Nephron progenitor cell (in vitro differentiated cells): ENCODE results near the gene CCNH.

ENCODE experiments used
- DNase-seq: peaks from one replicate; pipeline ENCODE4 v3.0.0; 2021
- H3K27ac Mint-ChIP-seq: 2 replicates; pipeline ENCODE4 v1.8.0; 2021; ENCODE audit warnings: mild to moderate bottlenecking, moderate library complexity, mixed read lengths
- H3K27me3 Mint-ChIP-seq: 2 replicates; pipeline ENCODE4 v1.8.0; 2021; ENCODE audit warnings: mild to moderate bottlenecking, low read depth, mixed read lengths; ENCODE audit not compliant: poor library complexity
- H3K36me3 Mint-ChIP-seq: 2 replicates; pipeline ENCODE4 v1.8.0; 2021; ENCODE audit warnings: low read depth, mixed read lengths
- H3K4me1 Mint-ChIP-seq: 2 replicates; pipeline ENCODE4 v1.8.0; 2021; ENCODE audit warnings: mixed read lengths
- H3K4me3 Mint-ChIP-seq: 2 replicates; pipeline ENCODE4 v1.8.0; 2021; ENCODE audit warnings: mild to moderate bottlenecking, moderate library complexity, mixed read lengths
- H3K9me3 Mint-ChIP-seq: 2 replicates; pipeline ENCODE4 v1.8.0; 2021; ENCODE audit warnings: mild to moderate bottlenecking, moderate library complexity, mixed read lengths
- TF ChIP-seq, protein P1 (sequence below): fragments of 200-600 bp; sonication (generic); IDR thresholded peaks from 2 replicates; pipeline ENCODE4 v1.5.0; 2021; ENCODE audit warnings: antibody characterized with exemption

Gene CCNH

GRCh38 chr5:87423755-87424154 lies 11.0 kb upstream of the CCNH start:
- no peak overlapping the region for H3K4me3 Mint-ChIP-seq
- no peaks in the 10 kb centered on the region for H3K27me3 Mint-ChIP-seq
- no peak for DNase-seq
- peaks cover 5% of the 10 kb centered on the region for H3K9me3 Mint-ChIP-seq
- H3K4me1 Mint-ChIP-seq, result peaks cover 7% of the 10 kb centered on the region
- TF ChIP-seq, protein P1, sequence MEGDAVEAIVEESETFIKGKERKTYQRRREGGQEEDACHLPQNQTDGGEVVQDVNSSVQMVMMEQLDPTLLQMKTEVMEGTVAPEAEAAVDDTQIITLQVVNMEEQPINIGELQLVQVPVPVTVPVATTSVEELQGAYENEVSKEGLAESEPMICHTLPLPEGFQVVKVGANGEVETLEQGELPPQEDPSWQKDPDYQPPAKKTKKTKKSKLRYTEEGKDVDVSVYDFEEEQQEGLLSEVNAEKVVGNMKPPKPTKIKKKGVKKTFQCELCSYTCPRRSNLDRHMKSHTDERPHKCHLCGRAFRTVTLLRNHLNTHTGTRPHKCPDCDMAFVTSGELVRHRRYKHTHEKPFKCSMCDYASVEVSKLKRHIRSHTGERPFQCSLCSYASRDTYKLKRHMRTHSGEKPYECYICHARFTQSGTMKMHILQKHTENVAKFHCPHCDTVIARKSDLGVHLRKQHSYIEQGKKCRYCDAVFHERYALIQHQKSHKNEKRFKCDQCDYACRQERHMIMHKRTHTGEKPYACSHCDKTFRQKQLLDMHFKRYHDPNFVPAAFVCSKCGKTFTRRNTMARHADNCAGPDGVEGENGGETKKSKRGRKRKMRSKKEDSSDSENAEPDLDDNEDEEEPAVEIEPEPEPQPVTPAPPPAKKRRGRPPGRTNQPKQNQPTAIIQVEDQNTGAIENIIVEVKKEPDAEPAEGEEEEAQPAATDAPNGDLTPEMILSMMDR, result no peak
- H3K27ac Mint-ChIP-seq, result no peak overlapping the region
- no peaks in the 10 kb centered on the region for H3K36me3 Mint-ChIP-seq

GRCh38 chr5:87421307-87421706 lies 8.6 kb upstream of the CCNH start:
- Mint-ChIP-seq H3K9me3 (no peaks in the 10 kb centered on the region), H3K27ac (no peak overlapping the region), H3K4me3 (no peak overlapping the region), H3K4me1 (peaks cover 7% of the 10 kb centered on the region), H3K36me3 (no peaks in the 10 kb centered on the region), H3K27me3 (peaks cover 4% of the 10 kb centered on the region)
- TF ChIP-seq, protein P1, result no peak
- DNase-seq, result no peak

GRCh38 chr5:87418506-87418905 lies 5.8 kb upstream of the CCNH start:
- no peaks in the 10 kb centered on the region for H3K9me3 Mint-ChIP-seq

GRCh38 chr5:87413343-87413645 lies 564 bp upstream of the CCNH start:
- Mint-ChIP-seq H3K27me3 (peaks cover 12% of the 10 kb centered on the region), H3K36me3 (peaks cover 21% of the 10 kb centered on the region), H3K4me3 (peak overlapping the region; percentile 97), H3K9me3 (no peaks in the 10 kb centered on the region), H3K4me1 (peaks cover 27% of the 10 kb centered on the region), H3K27ac (peak overlapping the region; percentile 94)
- no peak for DNase-seq
- TF ChIP-seq, protein P1, result no peak

More at GRCh38 chr5:87418506-87418905, 5.8 kb upstream of the CCNH start:
- peaks cover 8% of the 10 kb centered on the region for H3K27me3 Mint-ChIP-seq
- TF ChIP-seq, protein P1, result no peak
- no peak overlapping the region for H3K4me3 Mint-ChIP-seq
- no peak overlapping the region for H3K27ac Mint-ChIP-seq
- no peak for DNase-seq
- H3K36me3 Mint-ChIP-seq, result no peaks in the 10 kb centered on the region
- no peaks in the 10 kb centered on the region for H3K4me1 Mint-ChIP-seq

DNA sequence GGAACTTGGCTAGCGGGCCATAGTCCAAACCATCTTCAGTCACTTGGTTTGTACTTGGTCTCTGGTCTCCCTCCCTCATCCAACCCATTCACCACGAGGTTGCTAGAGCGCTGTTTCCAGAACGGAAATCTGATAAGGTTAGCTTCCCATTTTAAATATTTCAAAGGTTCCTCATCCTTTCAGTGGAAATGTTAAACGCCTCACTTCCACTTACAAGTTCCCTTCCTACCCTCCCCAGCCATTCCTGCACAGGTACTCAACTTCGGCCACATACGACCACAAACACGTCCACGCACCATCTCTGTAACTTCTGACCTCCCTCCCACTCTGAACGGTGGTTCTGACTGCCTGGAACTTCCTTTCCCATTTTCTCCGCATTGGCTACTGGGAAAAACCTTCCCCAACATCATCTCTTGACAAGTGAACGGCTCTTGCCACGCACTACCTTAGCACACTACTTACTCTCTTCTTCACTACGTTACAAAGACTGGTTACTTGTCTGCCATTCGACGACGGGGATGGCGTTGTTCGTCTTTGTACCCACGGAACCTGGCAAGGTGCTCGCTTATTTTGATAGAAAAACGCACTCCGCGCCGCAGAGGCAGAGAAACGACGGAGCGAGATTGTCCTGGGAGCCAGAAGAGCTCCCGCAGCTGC lies 629 bp downstream of the CCNH start:
- H3K4me3 Mint-ChIP-seq, result peak overlapping the region; percentile 97
- peaks cover 27% of the 10 kb centered on the region for H3K4me1 Mint-ChIP-seq
- H3K27me3 Mint-ChIP-seq, result peaks cover 8% of the 10 kb centered on the region
- no peaks in the 10 kb centered on the region for H3K9me3 Mint-ChIP-seq
- peak; percentile 7 for DNase-seq
- peak overlapping the region; percentile 94 for H3K27ac Mint-ChIP-seq
- peaks cover 33% of the 10 kb centered on the region for H3K36me3 Mint-ChIP-seq
- TF ChIP-seq, protein P1, result no peak

- peaks cover 27% of the 10 kb centered on the region for H3K4me1 Mint-ChIP-seq
- peak overlapping the region; percentile 97 for H3K4me3 Mint-ChIP-seq
- no peak for DNase-seq
- peaks cover 38% of the 10 kb centered on the region for H3K36me3 Mint-ChIP-seq
- TF ChIP-seq, protein P1, result no peak
- H3K9me3 Mint-ChIP-seq, result no peaks in the 10 kb centered on the region
- peaks cover 7% of the 10 kb centered on the region for H3K27me3 Mint-ChIP-seq
- H3K27ac Mint-ChIP-seq, result peak overlapping the region; percentile 94
Measured at GRCh38 chr5:87411586-87411972, 1.2 kb downstream of the CCNH start.
